MCF 10A (cell line): Measurements from ENCODE around the gene SCN4B. TPM values are rescaled to one million over a fixed set of nuclear protein-coding genes. Genes with fewer than 3 reads are reported as not detected.
"Not testable (repeated sequence)": the region's sequence is repeated elsewhere in the genome, so short reads cannot be mapped to it uniquely, and the experiment has no call there.

Source experiments
- BruUV-seq: library from RNA; stranded (reverse); fragments of 400-500 nt; replicated peaks from 2 replicates; lab custom pipeline; 2021; lab: Mats Ljungman, UMichigan
- CTCF ChIA-PET: fragments of 300-600 bp; sonication (Branson Sonifier 250); formaldehyde crosslinking; extraction: SDS; loops from one replicate; lab custom pipeline; 2021; ENCODE audit warnings: antibody characterized with exemption, inconsistent platforms; lab: Yijun Ruan, JAX
- POLR2A ChIA-PET: fragments of 300-600, 350-650 bp; sonication (Branson Sonifier 250); formaldehyde crosslinking; extraction: SDS; loops from one replicate; lab custom pipeline; 2020; ENCODE audit warnings: antibody characterized with exemption, inconsistent platforms; lab: Yijun Ruan, JAX
- DNase-seq: peaks from one replicate; pipeline ENCODE4 v3.0.0-alpha.2; 2018; ENCODE audit not compliant: unreplicated experiment
- H3K27ac Mint-ChIP-seq: one replicate; pipeline ENCODE4 v1.8.0; 2022; ENCODE audit warnings: mild to moderate bottlenecking, low read depth, mixed read lengths; ENCODE audit not compliant: unreplicated experiment
- H3K27me3 Mint-ChIP-seq: one replicate; pipeline ENCODE4 v1.8.0; 2022; ENCODE audit warnings: mixed read lengths; ENCODE audit not compliant: insufficient read depth, unreplicated experiment
- H3K36me3 Mint-ChIP-seq: one replicate; pipeline ENCODE4 v1.8.0; 2022; ENCODE audit warnings: mild to moderate bottlenecking, moderate library complexity, mixed read lengths; ENCODE audit not compliant: insufficient read depth, unreplicated experiment
- H3K4me1 Mint-ChIP-seq: one replicate; pipeline ENCODE4 v1.8.0; 2022; ENCODE audit warnings: mixed read lengths; ENCODE audit not compliant: insufficient read depth, unreplicated experiment
- H3K4me3 Mint-ChIP-seq: one replicate; pipeline ENCODE4 v1.8.0; 2022; ENCODE audit warnings: mild to moderate bottlenecking, moderate library complexity, mixed read lengths; ENCODE audit not compliant: unreplicated experiment
- H3K9me3 Mint-ChIP-seq: one replicate; pipeline ENCODE4 v1.8.0; 2022; ENCODE audit warnings: mixed read lengths; ENCODE audit not compliant: unreplicated experiment
- intact Hi-C: fragments of 100-400 bp; cut with micrococcal nuclease; formaldehyde crosslinking; loops from 2 replicates; pipeline ENCODE4 v1.14.1; 2022
- total RNA-seq: library from RNA; stranded (reverse); gene quantifications from 2 replicates; pipeline ENCODE4 v1.2.3, GENCODE V29; 2022
- TF ChIP-seq, protein P1 (sequence below): fragments of 200-600 bp; IDR thresholded peaks from one replicate; pipeline ENCODE4 v1.8.0; 2022; ENCODE audit warnings: antibody characterized with exemption, mild to moderate bottlenecking; ENCODE audit not compliant: unreplicated experiment

SCN4B gene
- total RNA-seq, 1 experiment from 2014 or later, result not detected

GRCh38 chr11:118193910-118194566 is 41.4 kb upstream of the SCN4B start:
- no peak for DNase-seq
- no peaks in the 10 kb centered on the region for H3K36me3 Mint-ChIP-seq
- POLR2A ChIA-PET, result interaction anchor here (1.4 to 2.6 kb wide), 4 partner anchors 22 to 97 kb away, joined by 3 to 15 read pairs (median 6); partner anchors contain the start of genes MPZL2 and MPZL3
- H3K4me1 Mint-ChIP-seq, result peaks cover 9% of the 10 kb centered on the region
- H3K27ac Mint-ChIP-seq, result no peak overlapping the region
- TF ChIP-seq, protein P1, sequence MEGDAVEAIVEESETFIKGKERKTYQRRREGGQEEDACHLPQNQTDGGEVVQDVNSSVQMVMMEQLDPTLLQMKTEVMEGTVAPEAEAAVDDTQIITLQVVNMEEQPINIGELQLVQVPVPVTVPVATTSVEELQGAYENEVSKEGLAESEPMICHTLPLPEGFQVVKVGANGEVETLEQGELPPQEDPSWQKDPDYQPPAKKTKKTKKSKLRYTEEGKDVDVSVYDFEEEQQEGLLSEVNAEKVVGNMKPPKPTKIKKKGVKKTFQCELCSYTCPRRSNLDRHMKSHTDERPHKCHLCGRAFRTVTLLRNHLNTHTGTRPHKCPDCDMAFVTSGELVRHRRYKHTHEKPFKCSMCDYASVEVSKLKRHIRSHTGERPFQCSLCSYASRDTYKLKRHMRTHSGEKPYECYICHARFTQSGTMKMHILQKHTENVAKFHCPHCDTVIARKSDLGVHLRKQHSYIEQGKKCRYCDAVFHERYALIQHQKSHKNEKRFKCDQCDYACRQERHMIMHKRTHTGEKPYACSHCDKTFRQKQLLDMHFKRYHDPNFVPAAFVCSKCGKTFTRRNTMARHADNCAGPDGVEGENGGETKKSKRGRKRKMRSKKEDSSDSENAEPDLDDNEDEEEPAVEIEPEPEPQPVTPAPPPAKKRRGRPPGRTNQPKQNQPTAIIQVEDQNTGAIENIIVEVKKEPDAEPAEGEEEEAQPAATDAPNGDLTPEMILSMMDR, result no peak
- H3K27me3 Mint-ChIP-seq, result peaks cover 14% of the 10 kb centered on the region
- CTCF ChIA-PET, result interaction anchor here (0.6 to 2.6 kb wide), 4 partner anchors 8 to 159 kb away, joined by 3 to 11 read pairs (median 4); no protein-coding TSS in a partner anchor
- intact Hi-C loops, result no loop called here
- H3K4me3 Mint-ChIP-seq, result no peak overlapping the region
- BruUV-seq, result no TSS peak
- H3K9me3 Mint-ChIP-seq, result no peaks in the 10 kb centered on the region

DNA sequence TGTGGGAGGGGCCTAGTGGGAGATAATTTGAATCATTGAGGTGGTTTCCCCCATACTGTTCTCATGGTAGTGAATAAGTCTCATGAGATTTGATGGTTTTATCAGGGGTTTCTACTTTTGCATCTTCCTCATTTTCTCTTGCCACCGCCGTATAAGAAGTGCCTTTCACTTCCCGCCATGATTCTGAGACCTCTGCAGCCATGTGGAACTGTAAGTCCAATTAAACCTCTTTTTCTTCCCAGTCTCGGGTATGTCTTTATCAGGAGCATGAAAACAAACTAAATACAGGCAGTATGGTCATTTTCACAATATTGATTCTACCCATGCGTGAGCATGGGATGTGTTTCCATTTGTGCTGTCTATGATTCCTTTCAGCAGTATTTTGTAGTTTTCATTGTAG is 40.2 kb upstream of the SCN4B start:
- H3K36me3 Mint-ChIP-seq, H3K27ac Mint-ChIP-seq, BruUV-seq, DNase-seq, H3K4me3 Mint-ChIP-seq, H3K9me3 Mint-ChIP-seq, POLR2A ChIA-PET, H3K4me1 Mint-ChIP-seq, intact Hi-C loops: not testable (repeated sequence)
- CTCF ChIA-PET, result interaction anchor here (0.6 kb wide), 1 partner anchor 365 kb away, joined by 3 read pairs; no protein-coding TSS in a partner anchor
- peaks cover 17% of the 10 kb centered on the region for H3K27me3 Mint-ChIP-seq

- POLR2A ChIA-PET, BruUV-seq: not testable (repeated sequence)
- peaks cover 31% of the 10 kb centered on the region for H3K27me3 Mint-ChIP-seq
These were observed 38.4 kb upstream of the SCN4B start for GRCh38 chr11:118190942-118191506.

DNA sequence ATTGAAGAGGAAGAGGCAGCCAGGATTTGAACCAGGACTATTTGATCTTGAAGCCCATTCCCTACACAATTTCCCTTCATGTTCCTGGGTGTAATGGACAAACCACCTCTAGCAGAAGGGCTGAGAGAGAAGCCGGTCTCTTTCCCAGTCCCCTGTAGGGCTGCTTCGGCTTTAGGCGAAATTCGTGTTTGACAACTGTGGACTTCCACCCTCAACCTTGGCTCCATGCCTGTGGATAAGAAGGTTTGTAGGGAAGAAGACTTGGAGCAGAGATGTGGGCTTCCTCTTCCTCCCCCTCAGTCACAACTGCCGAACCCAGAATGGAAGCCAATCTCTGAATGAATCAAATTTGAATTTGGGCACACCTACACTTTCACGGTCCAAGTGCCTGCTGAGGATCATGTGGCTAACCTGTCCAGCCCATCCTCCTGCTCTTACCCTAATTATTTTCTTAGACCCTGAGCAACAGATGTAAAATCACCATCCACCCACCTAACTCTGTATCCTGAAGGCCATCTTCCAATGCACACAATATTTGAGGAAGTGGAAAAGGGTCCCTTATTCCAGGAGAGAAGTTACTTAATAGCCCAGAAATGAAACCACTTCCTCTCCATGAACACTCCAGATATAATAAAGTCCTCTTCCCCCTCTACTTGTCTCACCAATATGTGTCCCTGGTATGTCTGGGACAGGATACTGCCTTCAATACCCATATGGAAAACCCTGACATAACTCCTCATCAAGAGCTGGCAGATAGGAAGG is 33.9 kb upstream of the SCN4B start:
- no peaks in the 10 kb centered on the region for H3K9me3 Mint-ChIP-seq
- DNase-seq, result no peak
- H3K27ac Mint-ChIP-seq, result no peak overlapping the region
- ChIA-PET CTCF (interaction anchor here (0.9 to 2.5 kb wide), 2 partner anchors 8 to 15 kb away, joined by 4 to 13 read pairs; no protein-coding TSS in a partner anchor), POLR2A (no interaction called here)
- H3K4me3 Mint-ChIP-seq, result no peak overlapping the region
- peaks cover 38% of the 10 kb centered on the region for H3K27me3 Mint-ChIP-seq
- BruUV-seq, result no TSS peak
- H3K4me1 Mint-ChIP-seq, result no peaks in the 10 kb centered on the region
- no peaks in the 10 kb centered on the region for H3K36me3 Mint-ChIP-seq
- intact Hi-C loops, result no loop called here
- TF ChIP-seq, protein P1, result no peak

More at GRCh38 chr11:118190942-118191506, 38.4 kb upstream of the SCN4B start:
- H3K27ac Mint-ChIP-seq, H3K4me1 Mint-ChIP-seq, intact Hi-C loops, H3K4me3 Mint-ChIP-seq, DNase-seq, H3K36me3 Mint-ChIP-seq, CTCF ChIA-PET, H3K9me3 Mint-ChIP-seq: not testable (repeated sequence)
